ENCODE results near the gene PRDM16.
A peak's percentile ranks its signal among the peaks of the same experiment; 100 is the strongest.

The PRDM16 gene

DNA sequence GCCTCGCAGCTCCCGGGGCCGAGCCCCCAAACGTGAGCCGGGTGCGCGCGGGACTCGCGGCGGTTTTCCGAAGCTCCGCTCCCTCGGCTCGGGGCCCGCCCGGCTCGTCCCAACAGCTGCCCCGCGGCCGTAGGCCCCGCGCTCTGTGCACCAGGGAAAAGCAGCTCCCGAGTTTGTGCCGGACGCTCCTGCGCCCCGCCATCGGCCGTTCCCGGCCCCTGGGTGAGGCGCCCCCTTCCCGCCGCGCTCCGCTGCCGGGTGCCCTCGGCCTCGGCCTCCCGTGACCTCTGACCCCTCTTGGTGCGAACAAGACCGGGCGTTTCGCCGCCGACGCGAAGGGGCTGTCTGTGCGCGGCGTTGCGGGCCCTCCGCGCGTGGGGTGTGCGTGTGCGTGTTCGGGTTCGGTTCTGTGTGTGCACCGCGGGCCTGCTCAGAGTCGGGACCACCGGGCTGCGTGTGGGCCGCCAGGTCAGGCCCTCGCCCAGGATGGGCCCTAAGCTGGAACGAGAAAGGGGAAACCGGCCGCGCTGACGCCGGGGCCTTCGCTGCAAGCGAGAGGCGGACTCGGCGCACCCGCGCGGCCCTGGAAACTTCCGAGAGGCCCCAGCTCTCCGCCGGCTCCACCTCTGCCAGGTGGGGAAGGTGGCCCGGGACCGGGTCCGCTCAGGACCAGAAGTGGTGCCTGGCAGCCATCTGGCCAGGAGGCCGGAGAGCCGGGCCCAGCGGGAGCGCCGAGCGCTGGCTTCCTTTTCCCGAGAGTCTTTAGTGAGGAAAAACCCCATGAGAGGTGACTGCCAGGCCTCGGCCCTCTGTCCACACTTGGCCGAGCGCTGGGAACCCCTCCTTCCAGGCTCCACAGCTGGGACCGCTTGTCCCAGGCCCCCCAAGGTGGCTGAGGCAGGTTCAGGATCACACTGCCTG lies 1.9 kb downstream of the PRDM16 start:
- DNase-seq = peak in 1 of 2 experiments; percentile 29

DNA sequence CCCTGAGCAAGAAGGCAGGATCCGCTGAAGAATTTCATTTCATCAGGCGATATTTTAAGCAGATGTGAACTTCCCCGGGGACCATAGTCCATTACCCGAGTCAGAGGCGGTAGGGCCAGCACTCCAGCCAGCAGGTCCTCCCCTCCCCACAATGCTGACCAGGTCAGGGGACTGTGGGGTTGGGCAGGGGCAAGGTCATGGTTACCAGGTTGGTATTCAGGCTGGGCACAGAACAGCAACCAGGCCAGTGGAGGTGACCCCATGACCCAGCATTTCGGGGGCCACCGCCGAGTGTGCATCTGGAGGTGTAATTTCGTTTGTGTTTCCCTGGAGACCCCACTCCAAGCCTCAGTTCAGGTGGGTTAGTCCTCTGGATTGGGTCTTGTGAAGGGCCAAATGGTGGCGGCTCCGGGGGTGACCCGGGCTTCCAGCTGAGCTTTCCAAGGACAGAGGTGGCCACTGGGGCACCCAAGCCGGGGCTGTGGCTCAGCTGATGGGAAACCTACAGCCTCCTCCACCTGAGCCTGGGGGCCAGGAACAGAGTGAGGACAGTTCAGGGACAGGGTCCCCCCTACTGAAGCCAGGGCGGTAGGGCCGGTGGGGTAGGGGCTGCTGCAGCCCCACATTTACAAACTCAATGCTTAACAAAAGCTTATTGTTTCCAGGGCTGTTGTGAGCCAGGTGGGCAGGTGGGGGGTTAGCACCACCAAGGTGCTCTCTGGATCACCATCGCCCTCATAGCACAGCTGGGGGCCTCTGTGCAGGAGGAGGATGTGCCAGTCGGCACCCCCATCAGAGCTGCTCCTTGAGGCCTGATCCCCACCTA lies 2.8 kb downstream of the PRDM16 start:
- no peak for DNase-seq

- DNase-seq = no peak
These were observed 3.6 kb downstream of the PRDM16 start for GRCh38 chr1:3072391-3073185.

DNA sequence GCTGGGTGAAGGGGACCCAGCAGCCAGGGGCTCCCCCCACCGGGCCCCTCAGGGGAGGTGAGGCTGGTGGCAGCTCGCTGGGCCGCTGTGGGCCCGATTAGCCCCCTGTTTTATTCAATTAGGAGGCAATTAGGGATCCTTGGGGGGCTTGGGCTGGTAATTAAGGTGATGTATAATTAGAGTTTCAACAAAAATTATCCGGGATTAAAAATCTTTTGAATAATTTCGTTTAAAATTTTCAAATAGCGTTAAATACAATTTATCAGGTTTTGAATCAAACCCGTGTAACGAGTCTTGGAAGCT lies 4.1 kb downstream of the PRDM16 start:
- DNase-seq = no peak

GRCh38 chr1:3073489-3074296 lies 4.7 kb downstream of the PRDM16 start:
- no peak for DNase-seq

DNA sequence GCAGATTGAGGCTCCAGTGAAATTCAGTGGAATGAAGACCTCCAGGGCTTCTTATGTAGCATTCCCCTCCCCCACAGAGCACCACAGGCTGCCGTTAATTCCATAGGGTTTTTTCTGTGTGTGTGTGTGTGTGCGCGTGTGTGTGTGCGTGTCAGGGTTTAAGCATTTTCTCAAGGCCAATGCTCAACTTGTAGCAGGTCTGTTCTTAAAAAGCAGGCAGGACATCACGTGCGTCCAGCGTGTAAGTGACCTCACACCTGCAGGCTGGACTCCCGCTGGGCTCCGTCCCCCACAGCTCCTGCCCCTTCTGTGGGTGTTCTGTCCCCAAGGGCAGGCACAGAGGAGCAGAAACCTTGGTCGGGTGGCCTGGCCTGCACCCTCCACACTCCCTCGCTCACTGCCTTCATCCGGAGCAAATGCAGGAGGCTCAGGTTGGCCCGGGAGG lies 5.3 kb downstream of the PRDM16 start:
- no peak for DNase-seq

GRCh38 chr1:3074800-3075199 lies 5.8 kb downstream of the PRDM16 start:
- DNase-seq = no peak

DNA sequence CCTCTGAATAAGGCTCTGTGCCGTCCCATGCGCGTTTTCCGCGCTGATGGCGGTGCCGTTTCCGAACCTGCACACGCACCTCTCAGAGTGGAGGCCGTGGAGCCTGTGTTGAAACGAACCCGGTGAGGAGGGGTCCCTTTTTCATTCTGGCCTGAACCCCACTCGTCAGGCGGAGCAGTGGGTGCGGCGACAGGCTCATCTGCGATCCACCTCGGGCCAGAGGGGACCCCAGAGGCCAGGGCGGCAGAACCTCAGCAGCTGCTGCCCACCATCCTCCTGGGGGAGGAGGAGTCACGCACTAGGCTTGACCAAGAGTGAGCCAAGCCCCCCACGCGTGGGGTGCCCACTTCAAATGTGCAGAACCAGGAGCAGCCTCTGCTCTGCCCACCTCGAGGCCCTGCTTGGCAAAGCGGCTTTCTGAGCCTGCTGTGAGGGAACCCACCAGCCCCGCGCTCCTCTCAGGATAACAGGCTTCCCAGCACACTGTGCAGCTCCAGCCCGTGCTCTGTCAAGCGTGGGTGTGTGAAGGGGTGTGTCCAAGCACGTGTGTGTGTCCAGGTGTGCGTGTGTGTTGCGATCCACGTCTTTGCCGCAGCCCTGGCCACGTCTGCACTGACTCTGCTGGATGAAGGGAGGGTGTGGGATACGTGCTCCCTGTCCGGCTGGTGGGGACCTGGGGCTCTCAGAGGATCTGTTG lies 6.8 kb downstream of the PRDM16 start:
- DNase-seq = no peak

- no peak for DNase-seq
These were observed 7.3 kb downstream of the PRDM16 start for GRCh38 chr1:3076363-3076740.

GRCh38 chr1:3077081-3077480 lies 8.1 kb downstream of the PRDM16 start:
- DNase-seq = no peak

- DNase-seq = no peak
These were observed 8.6 kb downstream of the PRDM16 start for GRCh38 chr1:3077561-3077960.

DNA sequence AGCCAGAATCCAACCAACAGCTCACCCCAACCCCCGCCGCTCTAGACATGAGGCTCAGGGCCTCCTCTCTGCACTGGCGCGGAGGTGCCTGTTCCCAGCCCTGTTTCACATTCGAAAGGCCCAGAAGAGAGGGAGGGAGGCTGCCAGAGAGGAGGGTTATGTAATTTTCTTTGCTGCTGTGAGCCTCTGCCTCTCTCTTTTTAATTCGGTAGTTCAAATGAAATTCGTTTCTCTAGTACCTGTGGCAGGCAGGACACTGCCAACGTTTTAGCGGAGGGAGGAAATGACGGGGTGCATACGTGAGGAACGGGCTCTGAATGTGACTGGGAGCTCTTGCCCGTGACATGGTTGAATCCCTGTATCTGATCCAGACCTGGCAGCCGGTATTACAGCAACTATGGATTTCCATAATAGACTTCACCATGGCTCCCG lies 9.4 kb downstream of the PRDM16 start:
- DNase-seq = no peak

- DNase-seq = no peak
These were observed 9.9 kb downstream of the PRDM16 start for GRCh38 chr1:3078871-3079270.

GRCh38 chr1:3079381-3080052 lies 10.5 kb downstream of the PRDM16 start:
- DNase-seq = no peak

- no peak for DNase-seq
These were observed 11.3 kb downstream of the PRDM16 start for GRCh38 chr1:3080053-3080955.

GRCh38 chr1:3081171-3081683 lies 12.2 kb downstream of the PRDM16 start:
- no peak for DNase-seq

- DNase-seq = no peak
These were observed 13.0 kb downstream of the PRDM16 start for GRCh38 chr1:3082051-3082450.

DNA sequence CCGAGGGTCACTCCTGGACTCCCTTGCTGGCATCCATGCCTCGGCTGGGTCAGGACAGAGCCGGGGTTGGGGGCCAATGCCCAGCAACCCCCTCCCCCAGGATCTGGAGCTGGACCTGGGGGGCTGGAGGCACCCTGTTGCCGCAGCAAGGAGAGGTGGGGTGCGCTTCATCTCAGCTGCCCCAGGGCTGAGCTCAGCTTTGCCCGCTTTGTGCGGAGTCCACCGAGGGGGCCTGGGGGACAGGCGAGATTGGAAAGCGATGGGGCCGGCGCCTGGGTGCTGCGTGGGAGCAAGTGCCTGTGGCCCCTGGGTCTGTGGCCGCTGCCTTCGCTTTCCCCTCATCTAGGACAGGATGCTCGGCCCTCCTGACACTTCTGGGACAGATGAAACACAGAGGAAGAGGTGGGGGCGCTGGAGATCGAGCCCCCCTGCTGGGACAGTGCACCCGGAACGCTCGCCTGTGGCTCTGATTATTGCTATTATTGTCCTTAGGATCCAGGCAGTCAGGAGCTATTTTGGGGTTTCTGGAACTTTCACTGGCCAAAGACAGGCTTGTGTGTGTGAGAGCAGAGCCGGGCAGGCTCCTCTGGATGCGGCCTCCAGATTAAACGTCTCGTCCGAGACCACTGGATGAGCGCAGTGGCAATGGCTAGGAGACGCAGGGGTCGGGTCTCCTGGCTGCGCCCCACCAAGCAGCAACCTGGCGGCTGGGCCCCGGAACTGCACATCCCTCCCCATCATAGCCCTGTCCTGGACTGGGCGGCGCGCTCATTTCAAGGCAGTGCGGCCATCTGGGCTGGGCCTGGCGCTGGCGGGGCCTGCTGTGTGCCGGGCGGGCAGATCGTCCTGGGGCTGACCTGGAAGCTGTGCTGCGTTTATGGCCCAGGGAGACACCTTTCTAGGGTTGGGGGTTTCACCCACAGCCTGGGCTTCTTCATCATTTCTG lies 13.8 kb downstream of the PRDM16 start:
- DNase-seq = no peak

DNA sequence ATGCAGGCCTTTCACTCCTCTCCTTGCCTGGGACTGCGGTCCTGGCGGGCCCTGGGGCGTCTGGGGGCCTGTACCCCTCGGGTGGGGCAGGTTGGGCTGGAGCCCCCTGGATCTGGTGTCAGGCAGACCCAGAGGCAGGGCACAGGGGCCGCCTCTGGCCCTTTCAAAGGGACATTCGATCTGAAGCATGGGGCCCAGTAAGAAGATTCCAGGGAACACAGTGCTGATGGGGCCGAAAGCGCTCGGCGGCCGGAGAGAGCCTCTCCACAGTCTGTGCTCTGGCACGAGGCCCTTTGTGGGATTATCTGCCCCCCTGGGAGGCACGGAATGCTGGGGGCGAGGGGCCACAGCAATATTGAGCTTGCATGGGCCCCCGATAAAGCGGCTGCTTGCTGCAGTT lies 15.2 kb downstream of the PRDM16 start:
- no peak for DNase-seq

Data from activated T-cell treated with anti-CD3 and anti-CD28 coated beads, Interleukin-2, amount 50 U/mL, for 48 hours (primary cell).